T-helper 2 cell treated with Interferon-gamma antibody and Interleukin-4, amounts not matched to agents 100 ng/mL and 5 ng/mL, for 36 hours (primary cell): ENCODE results near the gene MIOX. TPM values are rescaled to one million over a fixed set of nuclear protein-coding genes. Genes with fewer than 3 reads are reported as not detected.

ENCODE experiments used
- intact Hi-C: fragments of 100-400 bp; cut with micrococcal nuclease; formaldehyde crosslinking; loops from one replicate; pipeline ENCODE4 v1.15.1; 2023
- total RNA-seq: library from RNA; stranded (reverse); gene quantifications from 2 replicates; pipeline ENCODE4 v1.2.3, GENCODE V29; 2022

MIOX gene
- 0.14 TPM in 1 of 2 replicates, not detected in the other for total RNA-seq

GRCh38 chr22:50486561-50487289 lies at the start of gene MIOX:
MIOX (plus strand) TSS chr22:50486859; CDS start chr22:50486898, 39 bp downstream.
- intact Hi-C loops = no loop called here

- intact Hi-C loops = no loop called here
These were observed 49.0 kb upstream of the MIOX start for GRCh38 chr22:50437511-50438304.

DNA sequence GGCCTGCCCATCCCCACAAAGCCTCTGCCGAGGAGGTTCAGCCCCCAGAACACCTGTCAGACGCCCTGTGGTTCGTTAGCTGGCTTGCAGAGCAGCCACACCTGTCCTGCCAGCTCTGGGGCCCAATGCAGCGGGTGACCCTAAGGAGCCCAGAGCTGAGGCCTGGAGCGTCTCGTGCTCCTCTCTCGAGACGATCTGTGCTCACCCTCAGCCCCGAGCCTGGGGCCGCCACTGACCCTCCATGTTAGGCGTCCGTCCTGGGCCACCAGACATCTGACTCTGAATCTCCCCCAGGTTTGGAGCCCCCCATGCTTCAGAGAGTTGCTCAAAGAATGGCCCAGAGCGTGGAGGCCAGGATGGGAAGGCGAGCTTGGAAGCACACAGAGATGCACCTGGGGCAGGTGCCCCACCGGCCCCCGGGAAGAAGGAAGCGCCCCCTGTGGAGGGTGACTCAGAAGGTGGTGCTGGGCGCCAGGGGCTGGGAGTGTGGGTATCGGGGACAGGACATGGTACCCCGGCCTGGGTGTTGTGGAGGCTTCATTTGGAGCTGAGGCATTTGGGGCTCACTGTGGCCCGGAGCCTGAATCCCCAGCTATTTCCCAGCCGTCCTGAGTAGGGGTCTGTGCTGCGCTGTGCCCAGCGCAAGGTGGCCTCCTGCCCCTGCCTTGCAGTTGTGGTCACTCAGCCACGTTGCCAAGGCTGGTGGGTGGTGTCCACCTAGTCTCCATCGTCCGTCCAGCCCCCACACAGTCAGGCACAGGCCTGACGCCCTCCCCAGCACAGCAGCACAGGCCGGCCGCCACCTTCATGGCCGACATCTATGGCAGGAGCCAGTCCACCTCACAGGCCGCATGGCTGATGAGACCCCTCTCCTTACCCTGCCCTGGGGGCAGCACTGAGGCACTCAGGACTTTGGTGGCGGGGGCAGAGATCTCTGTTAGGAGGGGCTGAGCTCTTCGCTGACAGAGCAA lies 48.1 kb upstream of the MIOX start:
- intact Hi-C loops = no loop called here

DNA sequence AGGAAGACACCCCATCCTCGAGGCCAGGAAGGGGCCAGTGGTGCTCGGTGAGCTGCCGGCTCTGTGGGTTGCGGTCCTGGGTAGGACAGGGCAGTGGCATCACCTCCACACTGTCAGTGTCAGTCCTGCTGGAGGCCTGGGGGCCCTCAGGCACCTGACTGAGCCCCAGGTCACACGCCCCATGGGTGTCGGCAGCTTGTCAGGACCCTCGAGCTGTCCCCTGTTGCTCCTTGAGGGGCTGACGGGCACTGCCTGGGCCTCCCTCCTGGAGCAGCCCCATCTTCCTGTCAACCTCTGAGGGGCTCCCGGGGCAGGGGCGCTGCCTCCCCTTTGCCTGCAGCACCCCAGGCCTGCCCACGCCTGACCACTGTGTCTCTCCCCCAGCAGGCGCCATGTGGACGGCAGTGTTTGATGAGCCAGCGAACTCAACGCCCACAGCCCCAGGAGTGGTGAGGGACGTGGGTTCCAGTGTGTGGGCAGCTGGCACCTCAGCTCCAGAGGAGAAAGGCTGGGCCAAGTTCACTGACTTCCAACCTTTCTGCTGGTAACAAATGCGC lies 47.3 kb upstream of the MIOX start:
- intact Hi-C loops = no loop called here

- intact Hi-C loops = no loop called here
These were observed 46.8 kb upstream of the MIOX start for GRCh38 chr22:50439871-50440331.

DNA sequence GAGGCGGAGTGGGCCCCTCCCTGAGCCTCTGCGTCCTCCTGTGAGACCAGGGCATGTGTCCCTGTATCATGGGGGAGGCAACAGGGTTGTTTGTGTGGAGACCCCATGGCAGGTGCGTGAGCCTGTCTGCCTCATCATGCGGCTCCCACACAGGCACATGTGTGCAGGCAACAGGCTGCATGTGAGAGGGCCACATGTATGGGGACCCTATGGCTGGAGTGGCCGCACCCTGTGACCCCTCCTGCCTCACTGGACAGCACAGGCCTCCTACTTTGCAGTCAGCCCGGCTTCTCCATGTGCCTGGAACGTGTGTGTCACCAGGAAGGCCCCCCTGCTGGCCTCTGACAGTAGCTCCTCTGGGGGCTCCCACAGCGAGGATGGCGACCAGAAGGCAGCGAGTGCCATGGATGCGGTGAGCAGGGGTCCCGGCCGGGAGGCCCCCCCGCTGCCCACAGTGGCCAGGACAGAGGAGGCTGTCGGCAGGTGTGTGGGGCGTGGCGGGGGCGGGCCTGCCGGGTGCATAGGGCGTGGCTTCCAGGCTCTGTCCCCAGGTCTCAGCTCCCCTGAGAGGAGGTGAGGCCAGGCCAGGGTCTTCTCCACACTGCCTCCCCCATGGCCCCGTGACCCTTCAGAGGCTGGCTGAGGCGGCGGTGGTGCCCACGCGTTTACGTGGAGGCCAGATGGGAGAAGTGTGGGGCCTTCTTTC lies 46.0 kb upstream of the MIOX start:
- intact Hi-C loops = no loop called here

GRCh38 chr22:50441428-50441993 lies 45.1 kb upstream of the MIOX start:
- intact Hi-C loops = no loop called here

- intact Hi-C loops = no loop called here
These were observed 43.5 kb upstream of the MIOX start for GRCh38 chr22:50443197-50443596.

DNA sequence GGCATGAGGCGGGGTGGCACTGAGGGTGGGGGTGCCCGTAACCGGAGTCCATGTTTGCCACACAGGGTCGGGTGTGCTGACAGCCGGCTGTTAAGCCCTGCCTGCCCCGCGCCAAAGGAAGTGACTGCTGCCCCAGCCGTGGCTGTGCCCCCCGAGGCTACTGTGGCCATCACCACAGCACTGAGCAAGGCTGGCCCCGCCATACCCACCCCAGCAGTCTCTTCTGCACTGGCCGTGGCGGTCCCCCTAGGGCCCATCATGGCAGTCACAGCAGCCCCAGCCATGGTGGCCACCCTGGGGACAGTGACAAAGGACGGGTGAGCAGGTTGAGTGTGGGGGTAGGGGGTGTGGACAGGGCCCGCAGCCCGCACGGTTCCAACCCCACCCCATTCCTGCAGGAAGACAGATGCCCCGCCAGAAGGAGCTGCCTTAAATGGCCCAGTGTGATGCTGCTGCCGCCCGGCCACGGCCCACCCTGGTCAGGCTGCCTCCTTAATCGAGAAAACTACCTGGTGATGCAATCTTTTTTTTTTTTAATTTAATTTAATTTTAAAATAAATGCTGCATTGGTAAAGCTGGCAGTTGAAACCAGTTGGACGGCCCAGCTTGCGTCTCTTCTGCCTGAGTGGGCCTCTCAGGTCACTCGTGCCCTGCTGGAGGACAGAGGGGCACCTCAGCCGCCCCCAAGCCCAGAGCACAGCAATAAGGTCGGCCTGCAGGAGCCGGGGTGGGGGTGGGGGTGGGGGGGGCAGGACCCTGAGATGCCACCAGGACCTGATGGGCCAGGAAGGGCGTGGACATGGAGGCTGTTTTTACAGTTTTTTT lies 42.6 kb upstream of the MIOX start:
- intact Hi-C loops = no loop called here

- intact Hi-C loops = no loop called here
These were observed 42.0 kb upstream of the MIOX start for GRCh38 chr22:50444663-50445062.

- intact Hi-C loops = no loop called here
These were observed 41.4 kb upstream of the MIOX start for GRCh38 chr22:50445071-50445879.

DNA sequence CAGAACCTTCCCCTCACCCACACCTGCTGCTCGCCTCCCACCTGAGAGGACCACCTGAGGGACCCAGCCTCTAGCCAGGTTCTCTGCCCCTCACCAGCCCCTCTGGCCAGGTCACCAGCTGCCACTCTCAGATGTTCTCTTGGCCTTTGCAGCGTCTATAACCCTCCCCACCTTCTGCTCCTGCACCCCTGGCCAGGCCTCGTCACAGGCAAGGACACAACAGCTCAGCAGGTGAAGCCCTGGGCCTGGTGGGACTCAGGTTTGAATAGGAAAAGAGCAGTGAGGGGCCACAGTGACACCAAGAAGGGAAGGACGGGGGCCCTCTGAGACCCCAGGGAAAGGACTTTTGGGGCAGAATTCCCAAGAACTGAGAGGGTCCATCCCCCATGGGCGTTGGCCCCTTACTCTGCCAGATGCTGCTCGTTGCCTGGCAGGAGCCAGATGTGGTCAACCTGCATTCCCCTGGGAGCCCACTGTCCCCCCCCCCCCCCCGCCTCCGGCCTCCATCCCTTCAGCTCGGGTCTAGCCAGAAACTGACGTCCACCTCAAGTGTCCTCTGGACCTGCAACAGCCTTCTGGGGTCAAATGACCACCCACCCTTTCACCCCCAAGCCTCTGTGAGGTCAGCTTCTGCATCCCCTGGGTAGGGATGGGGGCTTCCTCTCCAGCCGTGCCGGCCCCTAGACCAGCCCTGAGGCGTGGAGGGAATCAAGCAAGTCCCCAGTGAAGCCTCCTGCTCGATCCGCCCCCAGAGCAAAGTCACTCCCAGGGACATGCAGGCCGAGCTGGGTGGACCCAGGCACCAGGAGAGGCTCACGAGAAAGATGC lies 40.6 kb upstream of the MIOX start:
- intact Hi-C loops = no loop called here

GRCh38 chr22:50446708-50447575 lies 39.7 kb upstream of the MIOX start:
- intact Hi-C loops = no loop called here

GRCh38 chr22:50447576-50448551 lies 38.8 kb upstream of the MIOX start:
- intact Hi-C loops = no loop called here

GRCh38 chr22:50452649-50453048 lies 34.0 kb upstream of the MIOX start:
- intact Hi-C loops = no loop called here
